Measurements from ENCODE around the gene TANGO6.
"Not testable (repeated sequence)": the region's sequence is repeated elsewhere in the genome, so short reads cannot be mapped to it uniquely, and the experiment has no call there.

The TANGO6 gene

GRCh38 chr16:68973611-68974120, 130.3 kb downstream of the TANGO6 start:
- DNase-seq, result peak; percentile 9

- no peak for DNase-seq
These were observed 135.1 kb downstream of the TANGO6 start for GRCh38 chr16:68978303-68978954.

GRCh38 chr16:68980695-68981315, 137.5 kb downstream of the TANGO6 start:
- no peak for DNase-seq

- no peak for DNase-seq
These were observed 138.6 kb downstream of the TANGO6 start for GRCh38 chr16:68981971-68982370.

GRCh38 chr16:68984467-68984866, 141.1 kb downstream of the TANGO6 start:
- DNase-seq, result no peak

GRCh38 chr16:68985268-68985667, 141.9 kb downstream of the TANGO6 start:
- no peak for DNase-seq

GRCh38 chr16:68985855-68986254, 142.5 kb downstream of the TANGO6 start:
- DNase-seq, result no peak

- no peak for DNase-seq
These were observed 144.6 kb downstream of the TANGO6 start for GRCh38 chr16:68987734-68988457.

GRCh38 chr16:68990172-68990845, 147.0 kb downstream of the TANGO6 start:
- not testable (repeated sequence) for DNase-seq

GRCh38 chr16:68991075-68991474, 147.7 kb downstream of the TANGO6 start:
- no peak for DNase-seq

GRCh38 chr16:68992521-68992920, 149.2 kb downstream of the TANGO6 start:
- no peak for DNase-seq

GRCh38 chr16:68993456-68993855, 150.1 kb downstream of the TANGO6 start:
- no peak for DNase-seq

GRCh38 chr16:68993885-68994284, 150.6 kb downstream of the TANGO6 start:
- peak; percentile 9 for DNase-seq

- DNase-seq, result no peak
These were observed 151.0 kb downstream of the TANGO6 start for GRCh38 chr16:68994324-68994723.

GRCh38 chr16:68995011-68995504, 151.7 kb downstream of the TANGO6 start:
- peak; percentile 36 for DNase-seq

- no peak for DNase-seq
These were observed 154.2 kb downstream of the TANGO6 start for GRCh38 chr16:68997564-68997963.

GRCh38 chr16:68999114-68999513, 155.8 kb downstream of the TANGO6 start:
- DNase-seq, result no peak

GRCh38 chr16:69003500-69003899, 160.2 kb downstream of the TANGO6 start:
- peak; percentile 21 for DNase-seq

- DNase-seq, result no peak
These were observed 162.5 kb downstream of the TANGO6 start for GRCh38 chr16:69005641-69006355.

GRCh38 chr16:69012906-69013305, 169.6 kb downstream of the TANGO6 start:
- no peak for DNase-seq

GRCh38 chr16:69013991-69014390, 170.7 kb downstream of the TANGO6 start:
- DNase-seq, result no peak

- DNase-seq, result no peak
These were observed 171.5 kb downstream of the TANGO6 start for GRCh38 chr16:69014811-69015210.

Data from eye (tissue), 1 donor.